Mesothelial cell of epicardium (in vitro differentiated cells): ENCODE results near the gene CACNB4. TPM values are rescaled to one million over a fixed set of nuclear protein-coding genes. Genes with fewer than 3 reads are reported as not detected.
A peak's percentile ranks its signal among the peaks of the same experiment; 100 is the strongest.
"Not testable (repeated sequence)": the region's sequence is repeated elsewhere in the genome, so short reads cannot be mapped to it uniquely, and the experiment has no call there.

ENCODE experiments used
- DNase-seq, 2 experiments: peaks; one replicate each; pipeline ENCODE4 v3.0.0; 2021; ENCODE audit warnings: low spot score in 2 of 2; ENCODE audit not compliant: unreplicated experiment in 2 of 2
- H3K27ac Mint-ChIP-seq: 2 replicates; pipeline ENCODE4 v1.8.0; 2021; ENCODE audit warnings: mixed read lengths
- H3K27me3 Mint-ChIP-seq: 2 replicates; pipeline ENCODE4 v1.8.0; 2021; ENCODE audit warnings: low read depth, mixed read lengths
- H3K36me3 Mint-ChIP-seq: 2 replicates; pipeline ENCODE4 v1.8.0; 2021; ENCODE audit warnings: mixed read lengths
- H3K4me1 Mint-ChIP-seq: 2 replicates; pipeline ENCODE4 v1.8.0; 2021; ENCODE audit warnings: mixed read lengths
- H3K4me3 Mint-ChIP-seq: 2 replicates; pipeline ENCODE4 v1.8.0; 2021; ENCODE audit warnings: mild to moderate bottlenecking, moderate library complexity, mixed read lengths
- H3K9me3 Mint-ChIP-seq: 2 replicates; pipeline ENCODE4 v1.8.0; 2021; ENCODE audit warnings: mixed read lengths
- CTCF ChIP-seq: fragments of 200-600 bp; sonication (generic); IDR thresholded peaks from one replicate; pipeline ENCODE4 v1.5.0; 2021; ENCODE audit warnings: antibody characterized with exemption; ENCODE audit not compliant: unreplicated experiment
- total RNA-seq: library from RNA; stranded (reverse); gene quantifications from 3 replicates; pipeline ENCODE4 v1.2.1, GENCODE V29; 2021

CACNB4 gene
- total RNA-seq, 1 donor from 2014 or later: 4.1 TPM

GRCh38 chr2:152033011-152033925 lies 65.6 kb downstream of the CACNB4 start:
- H3K9me3 Mint-ChIP-seq: no peaks in the 10 kb centered on the region
- no peaks in the 10 kb centered on the region for H3K36me3 Mint-ChIP-seq
- H3K4me3 Mint-ChIP-seq: no peak overlapping the region
- TF ChIP-seq CTCF: no peak
- H3K4me1 Mint-ChIP-seq: peaks cover 5% of the 10 kb centered on the region
- peaks cover 25% of the 10 kb centered on the region for H3K27me3 Mint-ChIP-seq
- DNase-seq: no peak
- H3K27ac Mint-ChIP-seq: no peak overlapping the region

DNA sequence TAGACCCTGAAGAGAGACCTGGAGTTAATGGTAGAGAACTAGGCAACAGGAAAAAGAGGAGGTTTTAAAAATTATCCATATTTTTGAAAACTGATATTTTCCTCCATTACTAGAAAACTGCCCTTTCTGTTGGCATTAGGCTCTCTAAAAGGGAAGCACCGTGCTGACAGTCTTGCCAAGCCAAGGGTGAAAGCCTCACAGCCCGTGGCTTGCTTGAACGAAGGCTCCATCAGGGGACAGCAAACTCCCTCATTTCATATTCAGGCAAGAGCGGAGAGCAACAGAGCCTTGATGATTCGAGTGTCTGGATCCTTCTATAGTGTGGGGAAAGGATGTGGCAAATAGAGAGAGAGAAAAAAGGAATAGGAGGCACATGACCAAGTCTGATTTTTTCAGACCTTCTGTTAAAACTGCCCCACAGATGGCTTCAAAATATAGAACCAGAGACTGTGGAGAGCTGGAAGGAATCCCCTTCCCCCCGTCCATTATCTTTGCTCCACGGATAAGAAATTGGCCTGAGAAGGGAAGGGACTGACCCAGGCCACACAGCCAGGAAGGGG lies 67.0 kb downstream of the CACNB4 start:
- Mint-ChIP-seq H3K4me1 (peaks cover 8% of the 10 kb centered on the region), H3K36me3 (no peaks in the 10 kb centered on the region), H3K27me3 (peaks cover 25% of the 10 kb centered on the region), H3K9me3 (no peaks in the 10 kb centered on the region), H3K27ac (no peak overlapping the region), H3K4me3 (no peak overlapping the region)
- no peak for TF ChIP-seq CTCF
- DNase-seq: no peak

DNA sequence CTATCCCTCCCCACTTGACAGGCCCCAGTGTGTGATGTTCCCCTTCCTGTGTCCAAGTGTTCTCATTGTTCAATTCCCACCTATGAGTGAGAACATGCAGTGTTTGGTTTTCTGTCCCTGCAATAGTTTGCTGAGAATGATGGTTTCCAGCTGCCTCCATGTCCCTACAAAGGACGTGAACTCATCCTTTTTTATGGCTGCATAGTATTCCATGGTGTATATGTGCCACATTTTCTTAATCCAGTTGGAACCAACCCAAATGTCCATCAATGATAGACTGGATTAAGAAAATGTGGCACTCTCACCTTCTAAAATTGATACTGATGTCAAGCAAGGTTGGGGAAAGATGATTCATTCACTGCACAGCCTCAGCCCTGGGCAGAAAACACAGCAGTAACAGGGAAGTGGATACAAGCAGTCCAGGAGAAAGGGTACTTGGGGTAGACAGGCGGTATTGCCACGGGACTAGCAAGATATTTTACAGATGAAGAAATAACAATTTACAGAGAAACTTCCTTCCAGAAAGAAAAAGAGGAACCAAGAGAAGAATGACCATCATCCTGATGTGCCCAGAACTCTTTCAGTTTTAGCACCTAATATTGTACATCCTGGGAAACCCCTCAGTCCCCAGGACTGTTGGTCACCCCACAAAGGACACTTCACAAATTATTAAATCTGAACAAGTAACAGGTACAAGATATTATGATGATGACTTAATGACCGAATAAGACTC lies 68.1 kb downstream of the CACNB4 start:
- H3K27ac Mint-ChIP-seq, DNase-seq, H3K4me3 Mint-ChIP-seq, H3K9me3 Mint-ChIP-seq, H3K4me1 Mint-ChIP-seq, H3K36me3 Mint-ChIP-seq: not testable (repeated sequence)
- peaks cover 25% of the 10 kb centered on the region for H3K27me3 Mint-ChIP-seq

- H3K36me3 Mint-ChIP-seq: no peaks in the 10 kb centered on the region
- TF ChIP-seq CTCF: no peak
- no peak for DNase-seq
- no peaks in the 10 kb centered on the region for H3K9me3 Mint-ChIP-seq
- H3K4me1 Mint-ChIP-seq: peaks cover 8% of the 10 kb centered on the region
- H3K27me3 Mint-ChIP-seq: peaks cover 15% of the 10 kb centered on the region
- no peak overlapping the region for H3K4me3 Mint-ChIP-seq
- H3K27ac Mint-ChIP-seq: no peak overlapping the region
Observed at GRCh38 chr2:152028182-152028862, 70.5 kb downstream of the CACNB4 start.

DNA sequence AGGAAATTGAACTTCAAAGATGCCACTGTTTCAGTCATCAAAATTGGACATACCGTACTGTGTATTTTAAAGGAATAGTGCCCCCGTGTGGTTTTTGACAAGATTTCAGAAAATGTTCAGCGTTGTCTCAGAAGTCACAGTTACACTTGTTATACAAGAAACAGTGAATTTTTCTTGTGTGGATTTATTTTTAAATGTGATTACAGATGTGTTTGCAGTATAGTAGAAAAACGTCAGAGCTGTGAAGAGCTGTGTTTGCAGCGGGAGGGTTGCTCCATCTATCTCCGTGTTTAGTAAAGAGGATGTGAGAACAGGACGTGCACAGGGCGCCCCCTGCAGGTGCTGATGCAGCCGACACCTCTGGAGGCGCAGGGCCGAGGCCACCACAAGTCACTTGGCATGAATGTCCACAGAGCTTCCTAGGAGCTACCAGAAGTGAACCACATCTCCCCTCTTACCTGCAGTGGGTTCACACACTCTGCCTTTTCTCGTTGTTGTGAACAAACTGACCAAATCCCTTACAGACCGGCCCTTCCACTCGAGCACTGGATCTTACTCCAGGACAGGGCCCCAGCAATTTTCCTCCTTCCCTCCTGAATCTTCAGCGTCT lies 73.1 kb downstream of the CACNB4 start:
- Mint-ChIP-seq H3K27ac (no peak overlapping the region), H3K9me3 (no peaks in the 10 kb centered on the region), H3K4me1 (peaks cover 8% of the 10 kb centered on the region), H3K27me3 (peaks cover 20% of the 10 kb centered on the region), H3K4me3 (peak overlapping the region; percentile 69), H3K36me3 (no peaks in the 10 kb centered on the region)
- peak; percentile 88 for TF ChIP-seq CTCF
- DNase-seq: peak; percentile 56 to 84
